Coronary artery (tissue), 2 donors: Measurements from ENCODE around the gene PRKCE.

Experiments
- DNase-seq: peaks from one replicate; pipeline ENCODE4 v3.0.0-alpha.2; 2017; ENCODE audit warnings: low spot score
- H3K27ac ChIP-seq, 2 donors: fragments of 200-600 bp; sonication (generic); one replicate each; pipeline ENCODE4 v1.5.1; 2016 to 2019
- H3K4me3 ChIP-seq: fragments of 200-600 bp; sonication (generic); 2 replicates; pipeline ENCODE4 v1.5.1; 2016; ENCODE audit warnings: mild to moderate bottlenecking, moderate library complexity
- TF ChIP-seq, protein P1 (sequence below): fragments of 200-600 bp; sonication (generic); IDR thresholded peaks from one replicate; pipeline ENCODE4 v1.5.1; 2019; ENCODE audit warnings: antibody characterized with exemption

The PRKCE gene

DNA sequence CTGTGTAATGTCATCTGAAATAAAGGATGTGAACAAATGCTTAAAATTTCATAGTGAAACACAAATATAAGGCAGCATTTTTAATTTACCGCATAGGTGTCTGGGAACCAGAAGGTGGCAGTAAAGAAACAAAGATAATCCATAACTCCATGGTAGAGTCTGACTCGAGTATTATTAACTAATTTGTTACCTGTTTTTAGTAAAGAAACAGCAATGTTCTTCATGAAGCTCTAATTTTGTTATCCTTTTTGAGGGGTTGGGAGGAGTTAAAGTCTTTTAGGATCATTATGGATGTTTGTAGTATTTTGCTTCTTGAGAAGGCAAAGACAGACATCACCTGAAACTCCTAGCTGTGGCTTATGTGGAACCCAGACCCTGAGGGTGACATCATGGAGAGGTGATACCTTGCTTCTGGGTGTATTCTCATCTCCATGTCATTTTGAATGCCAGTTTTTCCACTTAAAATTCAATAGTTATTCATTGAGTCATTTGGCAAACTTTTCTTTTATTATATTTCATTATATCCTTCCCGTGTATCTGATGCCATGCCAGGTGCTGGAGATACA lies 359.5 kb downstream of the PRKCE start:
- TF ChIP-seq, protein P1, sequence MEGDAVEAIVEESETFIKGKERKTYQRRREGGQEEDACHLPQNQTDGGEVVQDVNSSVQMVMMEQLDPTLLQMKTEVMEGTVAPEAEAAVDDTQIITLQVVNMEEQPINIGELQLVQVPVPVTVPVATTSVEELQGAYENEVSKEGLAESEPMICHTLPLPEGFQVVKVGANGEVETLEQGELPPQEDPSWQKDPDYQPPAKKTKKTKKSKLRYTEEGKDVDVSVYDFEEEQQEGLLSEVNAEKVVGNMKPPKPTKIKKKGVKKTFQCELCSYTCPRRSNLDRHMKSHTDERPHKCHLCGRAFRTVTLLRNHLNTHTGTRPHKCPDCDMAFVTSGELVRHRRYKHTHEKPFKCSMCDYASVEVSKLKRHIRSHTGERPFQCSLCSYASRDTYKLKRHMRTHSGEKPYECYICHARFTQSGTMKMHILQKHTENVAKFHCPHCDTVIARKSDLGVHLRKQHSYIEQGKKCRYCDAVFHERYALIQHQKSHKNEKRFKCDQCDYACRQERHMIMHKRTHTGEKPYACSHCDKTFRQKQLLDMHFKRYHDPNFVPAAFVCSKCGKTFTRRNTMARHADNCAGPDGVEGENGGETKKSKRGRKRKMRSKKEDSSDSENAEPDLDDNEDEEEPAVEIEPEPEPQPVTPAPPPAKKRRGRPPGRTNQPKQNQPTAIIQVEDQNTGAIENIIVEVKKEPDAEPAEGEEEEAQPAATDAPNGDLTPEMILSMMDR = peak; percentile 36
- H3K27ac ChIP-seq = no peak overlapping the region
- H3K4me3 ChIP-seq = no peak overlapping the region
- no peak for DNase-seq

- TF ChIP-seq, protein P1 = no peak
- Histone ChIP-seq H3K27ac (no peak overlapping the region), H3K4me3 (no peak overlapping the region)
- no peak for DNase-seq
Observed at GRCh38 chr2:46012618-46013240, 361.3 kb downstream of the PRKCE start.

- DNase-seq = no peak
- no peak overlapping the region for H3K4me3 ChIP-seq
- TF ChIP-seq, protein P1 = no peak
- H3K27ac ChIP-seq = no peak overlapping the region
Observed at GRCh38 chr2:46013726-46014125, 362.3 kb downstream of the PRKCE start.

GRCh38 chr2:46014911-46015654 lies 363.6 kb downstream of the PRKCE start:
- no peak for DNase-seq
- H3K27ac ChIP-seq = no peak overlapping the region
- no peak overlapping the region for H3K4me3 ChIP-seq
- TF ChIP-seq, protein P1 = no peak

DNA sequence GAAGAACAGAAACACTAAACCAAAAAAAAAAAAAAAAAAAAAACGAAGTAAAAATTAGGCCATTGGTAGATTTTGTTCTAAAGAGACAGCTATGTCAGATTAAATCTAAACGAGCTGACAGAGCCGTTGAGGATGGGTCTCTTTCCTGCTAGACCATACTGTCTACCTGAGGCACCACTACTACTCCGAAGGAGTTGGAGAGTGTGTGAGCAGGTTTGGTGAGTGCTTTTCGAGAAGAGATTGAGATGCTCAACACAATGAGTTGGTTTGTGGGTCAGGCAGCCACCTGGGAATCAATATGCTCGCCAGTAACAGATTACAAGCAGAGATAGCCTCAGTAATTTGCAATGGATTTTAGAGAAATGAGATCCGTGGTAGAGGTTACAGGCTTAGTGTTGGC lies 364.2 kb downstream of the PRKCE start:
- Histone ChIP-seq H3K4me3 (no peak overlapping the region), H3K27ac (peak overlapping the region in 1 of 2 donors; percentile 64)
- no peak for DNase-seq
- TF ChIP-seq, protein P1 = no peak

DNA sequence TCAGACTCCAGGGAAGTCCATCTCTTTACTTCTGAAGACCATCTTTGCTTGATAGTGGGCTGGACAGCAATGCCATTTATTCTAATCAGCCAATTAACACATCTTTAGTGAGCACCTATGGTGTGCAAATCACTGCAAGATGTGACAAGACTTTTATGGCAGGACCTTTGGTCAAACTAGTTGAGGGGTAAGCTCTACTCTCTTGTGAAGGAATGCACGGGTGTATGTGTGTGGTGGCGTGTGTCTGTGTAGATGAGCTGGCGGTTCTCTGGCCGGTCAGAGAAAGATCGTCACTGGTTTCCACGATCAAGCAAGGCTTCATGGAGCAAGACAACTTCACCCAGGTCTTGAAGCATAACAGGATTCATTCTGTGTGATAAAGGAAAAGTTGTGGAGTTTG lies 364.6 kb downstream of the PRKCE start:
- H3K27ac ChIP-seq = peak overlapping the region in 1 of 2 donors; percentile 64
- no peak overlapping the region for H3K4me3 ChIP-seq
- TF ChIP-seq, protein P1 = no peak
- no peak for DNase-seq
